HG03520 (cell line): Measurements from ENCODE around the gene FAM234A.
"Not testable (repeated sequence)": the region's sequence is repeated elsewhere in the genome, so short reads cannot be mapped to it uniquely, and the experiment has no call there.

Experiments
- ATAC-seq: cut with Tn5 transposase; IDR thresholded peaks from one replicate; pipeline ENCODE4 v1.9.1; 2021; ENCODE audit warnings: mild to moderate bottlenecking, moderate library complexity; ENCODE audit not compliant: unreplicated experiment

Gene FAM234A

DNA sequence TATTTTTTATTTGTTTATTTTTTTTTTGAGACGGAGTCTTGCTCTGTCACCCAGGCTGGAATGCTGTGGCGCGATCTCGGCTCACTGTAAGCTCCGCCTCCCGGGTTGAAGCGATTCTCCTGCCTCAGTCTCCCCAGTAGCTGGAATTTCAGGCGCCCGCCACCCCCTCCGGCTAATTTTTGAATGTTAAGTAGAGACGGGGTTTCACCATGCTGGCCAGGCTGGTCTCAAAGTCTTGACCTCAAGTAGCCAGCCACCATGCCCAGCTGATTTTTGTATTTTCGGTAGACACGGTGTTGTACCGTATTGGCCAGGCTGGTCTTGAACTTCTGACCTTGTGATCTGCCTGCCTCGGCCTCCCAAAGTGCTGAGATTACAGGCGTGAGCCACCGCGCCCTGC lies 4.3 kb upstream of the FAM234A start:
- ATAC-seq, result not testable (repeated sequence)

DNA sequence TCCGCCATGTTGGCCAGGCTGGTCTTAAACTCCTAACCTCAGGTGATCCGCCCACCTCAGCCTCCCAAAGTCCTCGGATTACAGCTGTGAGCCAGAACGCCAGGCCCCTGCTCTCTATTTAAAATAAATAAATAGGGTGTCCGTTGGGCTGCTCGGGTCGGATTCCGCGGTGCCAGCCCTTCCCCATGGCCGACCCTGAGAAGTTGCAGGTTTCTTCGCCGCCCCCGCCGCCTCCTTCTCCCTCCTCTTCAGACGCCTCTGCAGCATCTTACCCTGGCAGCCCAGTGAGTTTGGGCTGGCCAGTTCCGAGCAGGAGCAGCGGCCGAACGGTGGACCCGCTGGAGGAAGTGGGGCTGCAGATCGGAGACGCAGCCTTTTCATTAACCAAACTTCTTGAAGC lies 3.7 kb upstream of the FAM234A start:
- no peak for ATAC-seq

DNA sequence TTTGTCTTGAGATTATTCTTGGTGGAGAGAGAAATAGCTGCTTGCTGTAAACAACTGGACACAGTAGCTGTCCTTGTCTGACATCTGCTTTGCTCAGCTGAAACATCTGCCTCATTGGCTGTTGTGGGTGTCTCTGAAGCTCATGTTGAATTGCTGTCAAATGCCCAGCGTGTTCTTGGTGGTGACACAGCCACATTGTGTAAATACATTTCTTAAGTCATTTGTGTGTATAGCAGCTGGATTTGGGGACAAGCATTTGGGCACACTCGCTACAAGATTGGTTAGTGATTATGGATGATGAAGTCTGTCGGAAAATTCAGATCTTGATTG lies 5.3 kb downstream of the FAM234A start:
- no peak for ATAC-seq

DNA sequence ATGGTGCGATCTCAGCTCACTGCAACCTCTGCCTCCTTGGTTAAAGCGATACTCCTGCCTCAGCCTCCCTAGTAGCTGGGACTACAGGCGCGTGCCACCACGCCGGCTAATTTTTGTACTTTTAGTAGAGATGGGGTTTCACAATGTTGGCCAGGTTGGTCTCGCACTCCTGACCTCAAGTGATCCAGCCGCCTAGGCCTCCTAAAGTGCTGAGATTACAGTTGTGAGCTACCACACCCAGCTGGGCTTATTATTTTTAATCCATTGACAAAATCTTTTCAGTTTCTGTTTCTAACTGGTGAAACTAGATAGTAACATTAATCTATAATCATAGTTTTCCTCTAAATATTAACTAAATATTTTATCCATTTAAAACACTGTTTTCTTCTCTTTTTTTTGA lies 5.9 kb downstream of the FAM234A start:
- ATAC-seq, result no peak

DNA sequence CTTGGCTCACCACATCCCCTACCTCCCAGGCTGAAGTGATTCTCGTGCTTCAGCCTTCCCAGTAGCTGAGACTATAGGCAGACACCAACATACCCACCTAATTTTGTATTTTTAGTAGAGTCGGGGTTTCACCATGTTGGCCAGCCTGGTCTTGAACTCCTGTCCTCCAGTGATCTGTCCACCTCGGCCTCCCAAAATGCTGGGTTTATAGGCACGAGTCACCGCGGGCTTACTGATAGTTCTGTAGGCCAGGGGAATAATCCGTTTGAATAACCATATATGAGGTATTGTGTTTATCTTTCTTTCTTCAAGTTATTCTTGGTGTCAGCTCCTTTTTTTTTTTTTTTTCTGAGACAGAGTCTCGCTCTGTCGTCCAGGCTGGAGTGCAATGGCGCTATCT lies 7.7 kb downstream of the FAM234A start:
- ATAC-seq, result no peak

DNA sequence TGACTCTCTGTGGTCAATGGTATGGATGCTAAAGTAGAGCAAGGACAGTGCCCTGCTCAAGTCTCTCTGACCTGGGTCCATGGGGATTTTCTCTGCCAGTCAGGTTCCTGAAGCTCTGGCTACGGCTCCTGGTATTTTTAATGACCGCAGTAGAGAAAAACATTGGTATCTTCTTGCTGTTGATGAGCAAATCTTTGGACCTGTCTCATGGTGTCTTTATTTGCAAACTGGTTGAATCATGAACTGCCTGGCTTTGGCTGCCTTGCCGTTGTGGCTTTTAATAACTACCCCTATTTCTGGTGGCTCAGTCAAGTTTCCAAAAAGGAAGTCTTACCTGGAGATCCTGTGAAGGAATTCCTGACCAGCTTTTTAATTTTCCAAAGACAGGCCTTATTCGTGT lies 8.7 kb downstream of the FAM234A start:
- ATAC-seq, result no peak

DNA sequence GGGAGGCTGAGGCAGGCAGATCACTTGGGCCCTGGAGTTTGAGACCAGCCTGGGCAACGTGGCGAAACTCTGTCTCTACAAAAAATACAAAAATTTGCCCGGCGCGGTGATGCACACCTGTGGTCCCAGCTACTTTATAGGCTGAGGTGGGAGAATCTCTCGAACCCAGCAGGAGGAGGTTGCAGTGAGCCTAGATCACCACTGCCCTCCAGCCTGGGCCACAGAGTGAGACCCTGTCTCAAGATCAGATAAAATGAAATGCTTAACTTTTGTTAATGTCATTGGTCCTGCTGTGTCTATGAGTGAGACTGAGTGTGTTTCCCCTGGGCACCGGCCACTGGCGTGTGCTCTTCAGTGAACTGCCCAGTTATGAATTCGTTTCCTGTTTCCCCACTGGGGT lies 10.5 kb downstream of the FAM234A start:
- no peak for ATAC-seq

DNA sequence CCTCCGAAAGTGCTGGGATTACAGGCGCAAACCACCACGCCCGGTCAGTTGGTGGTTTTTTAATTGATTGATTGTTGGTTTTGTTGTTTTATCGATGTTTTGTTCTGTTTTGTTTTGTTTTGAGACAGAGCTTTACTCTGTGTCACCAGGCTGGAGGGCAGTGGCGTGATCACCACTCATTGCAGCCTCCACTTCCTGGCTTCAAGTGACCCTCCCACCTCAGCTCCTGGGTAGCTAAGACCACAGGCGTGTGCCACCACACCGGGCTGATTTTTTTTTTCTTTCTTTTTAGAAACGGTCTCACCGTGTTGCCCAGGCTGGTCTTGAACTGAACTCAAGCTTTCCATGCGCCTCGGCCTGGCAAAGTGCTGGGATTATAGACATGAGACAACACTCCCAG lies 12.4 kb downstream of the FAM234A start:
- ATAC-seq, result no peak

DNA sequence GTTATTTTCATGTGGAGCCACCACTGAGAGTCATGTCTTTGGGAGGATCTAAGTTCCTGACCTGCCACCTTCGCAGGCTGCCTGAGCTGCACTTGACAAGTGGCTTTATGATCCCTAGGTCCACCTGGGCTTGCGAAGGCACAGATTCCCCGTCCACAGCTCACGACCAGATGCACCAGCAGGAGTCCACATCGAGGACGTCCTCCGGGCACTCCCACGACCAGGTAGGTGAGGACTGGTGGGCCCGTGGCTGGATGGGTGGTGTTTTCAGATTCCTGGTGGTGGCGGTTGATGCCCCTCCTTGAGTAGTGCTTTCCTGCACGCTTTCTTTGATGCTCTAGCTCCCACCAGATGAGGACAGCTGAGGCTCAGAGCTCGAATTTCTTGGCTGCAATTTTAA lies 14.8 kb downstream of the FAM234A start:
- ATAC-seq, result no peak

DNA sequence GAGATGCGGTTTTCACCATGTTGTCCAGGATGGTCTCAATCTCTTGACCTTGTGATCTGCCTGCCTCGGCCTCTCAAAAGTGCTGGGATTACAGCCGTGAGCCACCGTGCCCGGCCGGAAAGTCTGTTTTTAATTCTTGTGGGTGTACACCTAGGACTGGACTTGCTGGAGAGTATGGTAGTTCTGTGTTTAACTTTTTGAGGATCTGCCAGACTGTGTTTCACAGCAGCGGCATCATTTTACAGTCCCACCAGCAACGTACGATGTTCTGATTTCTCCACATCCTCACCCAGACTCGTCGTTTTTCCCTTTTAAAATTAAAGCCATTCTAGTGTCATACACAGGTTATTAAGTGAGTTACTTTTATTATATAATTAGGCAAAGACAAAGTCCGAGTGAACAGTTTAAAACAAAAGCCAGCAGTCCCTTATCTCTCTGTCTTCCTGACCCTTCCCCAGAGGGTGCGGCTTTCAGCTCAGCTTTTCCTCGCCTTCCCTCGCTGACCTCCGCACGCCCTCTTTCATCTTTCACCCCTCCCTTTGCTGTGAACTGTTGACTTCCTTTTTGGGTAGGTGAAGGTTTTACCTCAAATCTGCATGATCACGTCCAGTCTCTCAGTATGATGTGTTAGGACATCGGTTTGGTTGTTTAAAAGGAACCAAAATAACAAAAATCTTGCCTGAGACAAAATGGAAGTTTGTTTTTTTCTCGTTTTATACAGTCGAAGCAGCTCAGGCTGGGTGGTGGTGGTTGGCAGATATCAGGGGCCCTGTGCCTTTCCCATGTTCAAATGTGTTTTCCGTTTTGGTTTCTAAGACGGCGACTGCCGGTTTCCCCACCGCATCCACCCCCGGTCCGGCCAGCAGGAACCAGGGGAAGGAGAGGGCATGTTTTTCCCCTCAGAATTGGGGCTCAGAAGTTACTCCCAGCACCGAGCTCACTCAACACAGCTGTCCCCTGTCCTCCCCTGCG lies 18.0 kb downstream of the FAM234A start:
- ATAC-seq, result no peak

DNA sequence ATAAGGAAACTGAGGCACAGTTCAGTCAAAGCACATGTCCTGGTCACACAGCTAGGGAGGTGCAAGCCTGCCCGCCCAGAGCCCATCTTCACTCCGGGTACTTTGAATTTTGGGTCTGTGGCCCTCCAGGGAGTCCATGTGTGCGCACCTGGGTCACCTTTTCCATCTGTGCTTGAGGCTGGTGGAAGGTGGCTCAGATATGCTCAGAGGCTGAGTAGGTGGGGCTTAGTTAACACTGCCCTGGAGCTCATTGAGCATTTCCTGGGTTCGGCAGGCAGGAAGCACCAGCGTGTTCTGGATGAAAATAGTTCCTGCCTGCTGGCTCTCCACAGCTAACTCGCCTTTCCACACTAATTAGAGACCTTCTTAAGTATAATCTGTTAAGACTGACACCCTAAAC lies 19.2 kb downstream of the FAM234A start:
- no peak for ATAC-seq

DNA sequence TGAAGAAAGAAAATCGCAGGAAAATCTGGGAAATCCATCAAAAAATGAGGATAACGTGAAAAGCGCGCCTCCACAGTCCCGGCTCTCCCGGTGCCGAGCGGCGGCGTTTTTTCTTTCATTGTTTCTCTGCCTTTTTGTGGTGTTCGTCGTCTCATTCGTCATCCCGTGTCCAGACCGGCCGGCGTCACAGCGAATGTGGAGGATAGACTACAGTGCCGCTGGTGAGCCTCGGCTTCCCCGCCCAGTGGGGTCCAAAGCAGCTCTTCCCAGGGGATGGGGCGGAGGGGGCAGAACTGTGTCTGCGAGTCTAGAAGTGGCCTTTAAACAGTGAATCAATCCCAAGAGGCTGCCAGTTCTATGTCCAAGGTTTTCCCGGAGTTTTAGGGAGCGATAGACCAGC lies 19.8 kb downstream of the FAM234A start:
- no peak for ATAC-seq

DNA sequence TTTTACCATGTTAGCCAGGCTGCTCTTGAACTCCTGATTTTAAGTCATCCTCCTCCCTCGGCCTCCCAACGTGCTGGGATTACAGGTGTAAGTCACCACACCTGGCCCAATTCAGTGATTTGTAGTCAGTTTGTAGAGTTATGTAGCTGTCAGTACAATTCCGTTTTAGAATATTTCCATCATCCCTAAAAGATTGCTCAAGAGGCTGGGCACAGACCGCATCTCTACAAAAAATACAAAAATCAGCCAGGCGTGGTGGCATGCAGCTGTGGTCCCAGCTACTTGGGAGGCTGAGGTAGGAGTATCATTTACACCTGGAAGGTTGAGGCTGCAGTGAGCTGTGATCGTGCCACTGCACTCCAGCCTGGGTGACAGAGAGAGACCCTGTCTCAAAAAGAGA lies 20.6 kb downstream of the FAM234A start:
- no peak for ATAC-seq

DNA sequence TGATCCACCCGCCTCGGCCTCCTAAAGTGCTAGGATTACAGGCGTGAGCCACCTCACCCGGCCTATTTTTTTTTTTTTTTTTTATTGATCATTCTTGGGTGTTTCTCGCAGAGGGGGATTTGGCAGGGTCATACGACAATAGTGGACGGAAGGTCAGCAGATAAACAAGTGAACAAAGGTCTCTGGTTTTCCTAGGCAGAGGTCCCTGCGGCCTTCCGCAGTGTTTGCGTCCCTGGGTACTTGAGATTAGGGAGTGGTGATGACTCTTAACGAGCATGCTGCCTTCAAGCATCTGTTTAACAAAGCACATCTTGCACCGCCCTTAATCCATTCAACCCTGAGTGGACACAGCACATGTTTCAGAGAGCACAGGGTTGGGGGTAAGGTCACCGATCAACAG lies 23.5 kb downstream of the FAM234A start:
- ATAC-seq, result not testable (repeated sequence)

DNA sequence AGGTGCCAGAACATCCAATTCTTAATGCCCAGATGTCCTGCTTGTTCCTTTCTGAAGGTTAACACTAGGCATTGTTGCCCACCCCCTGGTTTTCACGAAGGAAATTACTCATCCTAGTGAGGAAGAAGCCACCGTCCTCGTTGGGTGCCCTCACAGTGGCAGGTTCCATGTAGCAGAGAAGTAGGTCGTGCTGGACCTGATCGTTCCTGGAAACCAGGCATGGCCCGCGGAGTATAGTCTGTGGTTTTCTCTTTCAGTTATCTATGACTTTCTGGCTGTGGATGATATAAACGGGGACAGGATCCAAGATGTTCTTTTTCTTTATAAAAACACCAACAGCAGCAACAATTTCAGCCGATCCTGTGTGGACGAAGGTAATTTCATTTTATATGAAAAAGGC lies 24.6 kb downstream of the FAM234A start:
- no peak for ATAC-seq

DNA sequence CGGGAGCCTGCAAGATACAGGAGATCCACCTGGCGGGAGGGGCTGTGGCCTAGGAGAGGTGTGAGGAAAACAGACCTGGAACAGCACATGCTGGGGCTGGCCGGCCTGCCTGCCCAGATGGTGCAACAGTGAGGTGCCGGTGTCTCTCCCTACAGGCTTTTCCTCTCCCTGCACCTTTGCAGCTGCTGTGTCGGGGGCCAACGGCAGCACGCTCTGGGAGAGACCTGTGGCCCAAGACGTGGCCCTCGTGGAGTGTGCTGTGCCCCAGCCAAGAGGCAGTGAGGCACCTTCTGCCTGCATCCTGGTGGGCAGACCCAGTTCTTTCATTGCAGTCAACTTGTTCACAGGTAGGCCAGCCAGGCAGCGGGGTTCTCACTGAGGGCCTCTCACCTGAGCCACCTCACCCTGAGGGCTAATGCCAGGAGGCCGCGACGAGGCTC lies 25.2 kb downstream of the FAM234A start:
- no peak for ATAC-seq

DNA sequence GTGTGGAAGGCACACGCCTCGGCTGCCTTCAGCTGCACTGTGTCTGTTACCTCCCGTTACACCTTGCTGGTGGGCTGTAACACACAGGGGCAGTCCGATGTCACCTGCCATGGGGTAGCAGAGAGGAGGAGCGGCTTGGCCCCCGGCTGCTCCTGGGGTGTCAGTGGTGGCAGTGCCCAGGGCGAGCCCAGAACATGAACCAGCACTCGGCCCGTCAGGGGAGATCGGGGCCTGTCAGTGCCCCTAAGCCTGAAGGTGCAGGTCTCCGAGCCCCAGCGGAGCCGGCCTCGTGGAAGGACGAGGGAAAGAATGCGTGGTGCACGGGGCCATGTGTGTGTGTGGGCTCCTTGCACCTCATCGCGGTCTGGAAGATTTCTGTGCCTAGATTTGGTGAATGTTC lies 25.7 kb downstream of the FAM234A start:
- ATAC-seq, result no peak

DNA sequence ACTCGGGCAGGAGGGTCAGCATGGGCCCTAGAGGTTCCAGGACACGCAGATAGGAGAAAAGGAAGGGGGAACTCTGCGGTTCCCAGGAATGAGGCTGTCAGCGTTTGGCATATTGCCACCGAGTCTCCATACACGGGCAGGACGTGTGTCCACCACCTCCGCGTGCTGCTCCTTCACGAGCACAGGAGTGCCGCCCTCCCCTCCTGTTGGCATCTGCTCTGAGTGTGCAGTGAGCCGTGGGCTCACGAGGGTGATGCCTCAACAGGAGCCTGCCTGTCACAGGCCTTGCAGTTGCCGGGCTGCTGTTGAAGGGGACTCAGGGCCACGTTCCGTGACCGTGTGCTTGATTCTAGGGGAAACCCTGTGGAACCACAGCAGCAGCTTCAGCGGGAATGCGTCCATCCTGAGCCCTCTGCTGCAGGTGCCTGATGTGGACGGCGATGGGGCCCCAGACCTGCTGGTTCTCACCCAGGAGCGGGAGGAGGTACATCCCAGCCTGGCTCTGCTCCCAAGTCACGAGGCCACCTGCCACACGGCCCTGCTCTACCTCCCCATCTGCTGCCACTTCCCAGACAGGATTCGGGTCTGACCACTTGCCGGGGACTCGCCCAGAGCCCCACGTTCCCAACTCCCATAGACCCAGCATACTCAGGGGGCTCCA lies 26.5 kb downstream of the FAM234A start:
- no peak for ATAC-seq

DNA sequence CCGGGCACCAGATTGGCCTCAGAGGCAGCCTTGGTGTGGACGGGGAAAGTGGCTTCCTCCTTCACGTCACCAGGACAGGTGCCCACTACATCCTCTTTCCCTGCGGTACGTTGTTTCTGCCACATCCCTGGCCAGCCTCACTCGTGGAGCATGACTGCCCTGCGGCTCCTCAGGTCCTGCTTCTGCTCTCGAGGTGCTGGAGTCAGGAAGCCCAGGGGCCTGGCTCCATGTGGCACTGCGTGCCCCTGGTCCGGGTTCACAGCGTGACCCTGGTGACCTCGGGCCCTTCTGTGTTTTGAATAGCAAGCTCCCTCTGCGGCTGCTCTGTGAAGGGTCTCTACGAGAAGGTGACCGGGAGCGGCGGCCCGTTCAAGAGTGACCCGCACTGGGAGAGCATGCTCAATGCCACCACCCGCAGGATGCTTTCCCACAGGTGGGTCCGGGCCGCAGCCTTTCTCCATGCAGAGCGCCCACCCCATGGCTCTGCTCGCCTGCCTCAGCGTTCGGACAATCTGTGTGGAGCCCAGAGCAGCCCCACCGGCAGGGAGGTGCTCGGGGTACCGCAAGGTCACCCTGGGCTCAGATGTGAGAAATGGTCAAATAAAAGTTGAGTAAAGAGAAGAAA lies 27.6 kb downstream of the FAM234A start:
- no peak for ATAC-seq

DNA sequence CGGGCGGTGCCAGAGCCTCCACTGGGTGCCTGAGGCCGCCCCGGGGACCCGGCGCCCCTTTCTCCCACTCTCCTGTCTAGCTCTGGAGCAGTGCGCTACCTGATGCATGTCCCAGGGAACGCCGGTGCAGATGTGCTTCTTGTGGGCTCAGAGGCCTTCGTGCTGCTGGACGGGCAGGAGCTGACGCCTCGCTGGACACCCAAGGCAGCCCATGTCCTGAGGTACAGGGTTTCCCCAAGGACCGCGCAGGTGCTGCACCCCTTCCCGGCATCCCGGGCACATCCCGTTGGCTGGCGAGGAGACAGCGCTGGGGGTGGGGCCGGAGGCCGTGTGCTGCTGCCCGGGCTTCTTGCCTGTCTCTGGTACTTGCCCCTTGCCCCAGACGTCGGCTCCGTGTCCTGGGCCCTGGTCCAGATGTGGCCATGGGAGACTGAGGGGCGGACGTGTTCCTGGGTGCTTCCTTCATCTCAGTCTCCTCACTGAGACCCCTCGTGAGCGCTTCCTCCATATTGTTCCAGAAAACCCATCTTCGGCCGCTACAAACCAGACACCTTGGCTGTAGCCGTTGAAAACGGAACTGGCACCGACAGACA lies 28.7 kb downstream of the FAM234A start:
- no peak for ATAC-seq

DNA sequence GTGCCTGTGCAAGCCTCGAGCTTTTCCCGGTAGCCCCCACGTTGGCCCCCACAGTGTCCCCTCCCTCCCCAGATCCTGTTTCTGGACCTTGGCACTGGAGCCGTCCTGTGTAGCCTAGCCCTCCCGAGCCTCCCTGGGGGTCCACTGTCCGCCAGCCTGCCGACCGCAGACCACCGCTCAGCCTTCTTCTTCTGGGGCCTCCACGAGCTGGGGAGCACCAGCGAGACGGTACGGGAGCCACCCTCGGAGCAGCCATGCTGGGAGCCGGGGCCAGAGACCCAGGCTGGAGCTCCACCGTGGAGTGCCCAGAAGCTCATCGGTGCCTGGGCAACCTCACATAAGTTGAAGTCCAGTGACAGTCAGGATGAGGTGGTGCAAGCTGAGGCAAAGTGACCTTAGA lies 29.3 kb downstream of the FAM234A start:
- no peak for ATAC-seq
